ENCODE data around the gene NCKAP5.

DNA sequence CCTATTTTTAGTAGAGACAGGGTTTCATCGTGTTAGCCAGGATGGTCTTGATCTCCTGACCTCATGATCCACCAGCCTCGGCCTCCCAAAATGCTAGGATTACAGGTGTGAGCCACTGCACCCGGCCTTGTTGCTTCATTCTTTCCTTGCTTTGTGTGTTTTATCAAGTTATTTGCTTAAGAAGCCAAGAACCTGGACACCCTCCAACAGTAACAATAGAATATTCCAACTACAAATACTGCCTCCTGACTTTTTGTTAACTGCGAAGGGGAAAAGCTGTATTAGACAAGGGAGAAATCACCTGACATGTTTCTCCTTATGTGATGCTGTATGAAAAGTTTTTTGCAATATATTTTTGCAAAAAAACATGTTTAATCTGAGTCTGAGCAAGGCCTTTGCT lies 297.2 kb downstream of the NCKAP5 start:
- TF ChIP-seq CTCF (IDR thresholded peaks at IDR 0.05) (no peak), POLR2A (IDR thresholded peaks at IDR 0.05) (no peak)
